SU-DHL-6 (cell line): ENCODE measurements around the gene ALDH16A1.

ENCODE experiments used
- H2AFZ ChIP-seq: fragments of 200-600 bp; sonication (generic); 2 replicates; pipeline ENCODE4 v1.6.1; 2014; ENCODE audit warnings: low read depth, mild to moderate bottlenecking, moderate library complexity, mixed read lengths, antibody characterized with exemption, low read length; ENCODE audit not compliant: severe bottlenecking
- H3F3A ChIP-seq: fragments of 200-600 bp; shearing (Covaris generic); 2 replicates; pipeline ENCODE4 v1.6.0; 2016; ENCODE audit warnings: antibody characterized with exemption, mild to moderate bottlenecking; ENCODE audit not compliant: insufficient read depth
- H3K27ac ChIP-seq: fragments of 200-600 bp; sonication (generic); 2 replicates; pipeline ENCODE4 v1.5.1; 2016; ENCODE audit warnings: low read depth, mild to moderate bottlenecking, low read length, moderate library complexity, mixed read lengths
- H3K27me3 ChIP-seq: fragments of 200-600 bp; sonication (generic), shearing (Covaris generic); 2 replicates; pipeline ENCODE4 v1.6.0; 2014; ENCODE audit warnings: mild to moderate bottlenecking, low read length
- H3K36me3 ChIP-seq: fragments of 200-600 bp; sonication (generic); 2 replicates; pipeline ENCODE4 v1.6.1; 2014; ENCODE audit warnings: mild to moderate bottlenecking, low read length, mixed read lengths
- H3K4me2 ChIP-seq: fragments of 300-600, 200-600 bp; shearing (Covaris generic), sonication (generic); 2 replicates; pipeline ENCODE4 v1.6.0; 2014; ENCODE audit warnings: low read length, low read depth, mild to moderate bottlenecking; ENCODE audit not compliant: poor library complexity, severe bottlenecking
- H3K4me3 ChIP-seq: fragments of 200-600 bp; sonication (generic); 2 replicates; pipeline ENCODE4 v1.5.1; 2014; ENCODE audit warnings: antibody characterized with exemption, low read length, mild to moderate bottlenecking, mixed read lengths; ENCODE audit not compliant: insufficient read depth, poor library complexity, severe bottlenecking
- H3K79me2 ChIP-seq: fragments of 200-600 bp; sonication (generic); 2 replicates; pipeline ENCODE4 v1.6.1; 2014; ENCODE audit warnings: mild to moderate bottlenecking, low read length, moderate library complexity; ENCODE audit not compliant: insufficient read depth
- H3K9ac ChIP-seq: fragments of 200-600 bp; sonication (generic); 2 replicates; pipeline ENCODE4 v1.7.0; 2014; ENCODE audit warnings: mild to moderate bottlenecking, low read length
- H3K9me2 ChIP-seq: fragments of 200-600 bp; sonication (generic); replicated peaks from 2 replicates; pipeline ENCODE4 v1.6.1; 2014; ENCODE audit warnings: low read length; ENCODE audit not compliant: insufficient read depth
- H3K9me3 ChIP-seq: fragments of 200-600 bp; sonication (generic); 2 replicates; pipeline ENCODE4 v1.6.1; 2014; ENCODE audit warnings: low read length, mixed read lengths; ENCODE audit not compliant: insufficient read depth
- H4K20me1 ChIP-seq: fragments of 200-600 bp; sonication (generic); 2 replicates; pipeline ENCODE4 v1.6.1; 2014; ENCODE audit warnings: low read depth, mild to moderate bottlenecking, antibody characterized with exemption, low read length, moderate library complexity, mixed read lengths
- CTCF ChIP-seq: fragments of 200-600 bp; sonication (generic); IDR thresholded peaks from one replicate; pipeline ENCODE4 v1.5.1; 2017; ENCODE audit warnings: antibody characterized with exemption, mild to moderate bottlenecking, low read length, moderate library complexity; ENCODE audit not compliant: insufficient read depth, poor library complexity, severe bottlenecking
- EZH2phosphoT487 ChIP-seq: fragments of 200-600 bp; sonication (generic), shearing (Covaris generic); conservative IDR thresholded peaks from 2 replicates; pipeline ENCODE4 v1.6.1; 2018; ENCODE audit warnings: mild to moderate bottlenecking, antibody characterized with exemption, low read length, moderate library complexity, mixed read lengths

Gene ALDH16A1

GRCh38 chr19:49421878-49422202 is 31.2 kb upstream of the ALDH16A1 start:
- Histone ChIP-seq H3K4me2 (no peak overlapping the region), H3K9me2 (no peaks in the 10 kb centered on the region), H2AFZ (no peak overlapping the region), H3K36me3 (no peaks in the 10 kb centered on the region), H4K20me1 (no peaks in the 10 kb centered on the region), H3K4me3 (no peak overlapping the region), H3K27ac (no peak overlapping the region), H3K9ac (no peak overlapping the region), H3K79me2 (no peaks in the 10 kb centered on the region), H3K27me3 (no peaks in the 10 kb centered on the region), H3K9me3 (no peaks in the 10 kb centered on the region), H3F3A (no peaks in the 10 kb centered on the region)
- TF ChIP-seq EZH2phosphoT487 (no peak), CTCF (no peak)

- Histone ChIP-seq H3K27ac (no peak overlapping the region), H3K9ac (no peak overlapping the region), H3K79me2 (no peaks in the 10 kb centered on the region), H4K20me1 (no peaks in the 10 kb centered on the region), H3K9me3 (no peaks in the 10 kb centered on the region), H3F3A (no peaks in the 10 kb centered on the region), H3K9me2 (no peaks in the 10 kb centered on the region), H3K4me2 (no peak overlapping the region), H3K4me3 (no peak overlapping the region), H3K27me3 (no peaks in the 10 kb centered on the region), H2AFZ (no peak overlapping the region), H3K36me3 (no peaks in the 10 kb centered on the region)
- TF ChIP-seq EZH2phosphoT487 = no peak
- no peak for TF ChIP-seq CTCF
Measured at GRCh38 chr19:49422407-49423070, 30.5 kb upstream of the ALDH16A1 start.

GRCh38 chr19:49423071-49423984 is 29.7 kb upstream of the ALDH16A1 start, which contains the start of gene PTH2:
Gene PTH2, minus strand, starts transcription at chr19:49423441. Its CDS starts 102 bp downstream, at chr19:49423339.
- Histone ChIP-seq H3K4me3 (no peak within 1 kb of the TSS), H3K9me2 (no peaks in the 10 kb centered on the region), H2AFZ (no peak within 1 kb of the TSS), H3K36me3 (no peaks in the 10 kb centered on the region), H3F3A (no peaks in the 10 kb centered on the region), H3K4me2 (no peak within 1 kb of the TSS), H3K9ac (no peak within 1 kb of the TSS), H4K20me1 (no peaks in the 10 kb centered on the region), H3K9me3 (no peaks in the 10 kb centered on the region), H3K27ac (no peak within 1 kb of the TSS), H3K79me2 (no peaks in the 10 kb centered on the region), H3K27me3 (no peaks in the 10 kb centered on the region)
- TF ChIP-seq EZH2phosphoT487 (no peak), CTCF (no peak)
